ENCODE measurements around the gene STK4.
"Not testable (repeated sequence)": the region's sequence is repeated elsewhere in the genome, so short reads cannot be mapped to it uniquely, and the experiment has no call there.

STK4 gene

GRCh38 chr20:45055056-45055455 lies 88.7 kb downstream of the STK4 start:
- no peak for DNase-seq (ENCODE audit: low spot score)

GRCh38 chr20:45056473-45057173 lies 90.3 kb downstream of the STK4 start:
- no peak for DNase-seq (ENCODE audit: low spot score)

GRCh38 chr20:45058168-45058850 lies 92.0 kb downstream of the STK4 start:
- DNase-seq (ENCODE audit: low spot score): no peak

GRCh38 chr20:45059022-45059728 lies 92.9 kb downstream of the STK4 start:
- DNase-seq (ENCODE audit: low spot score): no peak

- DNase-seq (ENCODE audit: low spot score): no peak
Measured at GRCh38 chr20:45060294-45060693, 94.0 kb downstream of the STK4 start.

- peak; percentile 73 for DNase-seq (ENCODE audit: low spot score)
Measured at GRCh38 chr20:45061244-45061643, 94.9 kb downstream of the STK4 start.

GRCh38 chr20:45063107-45063506 lies 96.8 kb downstream of the STK4 start:
- not testable (repeated sequence) for DNase-seq (ENCODE audit: low spot score)

- DNase-seq (ENCODE audit: low spot score): no peak
Measured at GRCh38 chr20:45064812-45065211, 98.5 kb downstream of the STK4 start.

- no peak for DNase-seq (ENCODE audit: low spot score)
Measured at GRCh38 chr20:45066372-45066771, 100.1 kb downstream of the STK4 start.

- DNase-seq (ENCODE audit: low spot score): no peak
Measured at GRCh38 chr20:45067087-45067486, 100.8 kb downstream of the STK4 start.

GRCh38 chr20:45067558-45067957 lies 101.2 kb downstream of the STK4 start:
- no peak for DNase-seq (ENCODE audit: low spot score)

- DNase-seq (ENCODE audit: low spot score): no peak
Measured at GRCh38 chr20:45069261-45069660, 102.9 kb downstream of the STK4 start.

- no peak for DNase-seq (ENCODE audit: low spot score)
Measured at GRCh38 chr20:45070932-45071632, 104.8 kb downstream of the STK4 start.

GRCh38 chr20:45072066-45072465 lies 105.8 kb downstream of the STK4 start:
- DNase-seq (ENCODE audit: low spot score): no peak

- DNase-seq (ENCODE audit: low spot score): no peak
Measured at GRCh38 chr20:45073221-45073620, 106.9 kb downstream of the STK4 start.

- DNase-seq (ENCODE audit: low spot score): no peak
Measured at GRCh38 chr20:45077559-45077958, 111.2 kb downstream of the STK4 start.

- no peak for DNase-seq (ENCODE audit: low spot score)
Measured at GRCh38 chr20:45080867-45081624, 114.7 kb downstream of the STK4 start.

- DNase-seq (ENCODE audit: low spot score): no peak
Measured at GRCh38 chr20:45082468-45082867, 116.2 kb downstream of the STK4 start.

GRCh38 chr20:45083127-45083526 lies 116.8 kb downstream of the STK4 start:
- DNase-seq (ENCODE audit: low spot score): no peak

- DNase-seq (ENCODE audit: low spot score): no peak
Measured at GRCh38 chr20:45085289-45085688, 119.0 kb downstream of the STK4 start.

GRCh38 chr20:45085867-45086266 lies 119.6 kb downstream of the STK4 start:
- no peak for DNase-seq (ENCODE audit: low spot score)

All from AG08396 (cell line).